Upper lobe of left lung (tissue), 4 donors: ENCODE data around the gene INTS11.

Experiments
- POLR2A ChIP-seq, 4 donors: fragments of 450-650 bp; IDR thresholded peaks; one replicate each; pipeline ENCODE4 v1.5.1; 2016 to 2017; ENCODE audit warnings: antibody characterized with exemption in 4 of 4, mild to moderate bottlenecking in 2 of 4
- TF ChIP-seq, protein P1 (sequence below), 6 experiments: fragments of 450-650 bp in 4 of 6; fragments of 200-600 bp in 2 of 6; sonication (generic) in 2 of 6; IDR thresholded peaks; one replicate each; pipeline ENCODE4 v1.5.1; 2016 to 2019; ENCODE audit warnings: antibody characterized with exemption in 6 of 6

DNA sequence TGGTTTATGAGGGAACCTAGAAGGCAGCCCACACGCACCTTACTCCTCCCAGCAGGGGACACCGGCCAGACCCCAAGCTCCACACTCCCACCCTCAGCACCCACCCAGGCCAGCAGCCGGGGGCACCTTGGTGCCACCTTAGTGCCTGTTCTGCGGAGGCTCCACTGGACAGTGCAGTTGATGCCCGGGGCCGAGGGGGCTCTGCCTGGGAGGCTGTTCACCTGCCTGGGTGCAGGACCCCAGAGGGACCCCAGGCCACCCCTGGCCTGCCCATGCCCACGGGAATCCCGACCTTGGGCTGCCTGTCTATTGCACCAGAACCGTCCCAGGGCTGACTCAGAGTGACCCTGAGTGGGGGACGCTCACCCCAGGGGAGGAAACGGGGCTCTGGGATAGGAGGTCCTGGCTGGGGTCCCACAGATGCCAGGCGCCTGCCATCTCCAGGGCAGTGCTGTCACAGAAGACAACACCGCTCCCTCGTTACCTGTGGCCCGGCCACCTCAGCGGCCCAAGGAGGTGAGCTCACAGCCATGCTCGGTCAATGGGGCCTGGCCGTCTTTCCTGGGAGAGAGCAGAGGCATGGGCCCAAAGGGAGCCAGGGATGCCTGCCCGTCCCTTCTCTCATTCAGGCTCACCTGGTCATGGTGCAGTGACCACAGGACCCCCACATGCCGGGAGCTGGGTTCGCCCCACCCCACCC, 43.5 kb downstream of the INTS11 start:
- no peak for TF ChIP-seq POLR2A (IDR thresholded peaks at IDR 0.05)
- TF ChIP-seq, protein P1, sequence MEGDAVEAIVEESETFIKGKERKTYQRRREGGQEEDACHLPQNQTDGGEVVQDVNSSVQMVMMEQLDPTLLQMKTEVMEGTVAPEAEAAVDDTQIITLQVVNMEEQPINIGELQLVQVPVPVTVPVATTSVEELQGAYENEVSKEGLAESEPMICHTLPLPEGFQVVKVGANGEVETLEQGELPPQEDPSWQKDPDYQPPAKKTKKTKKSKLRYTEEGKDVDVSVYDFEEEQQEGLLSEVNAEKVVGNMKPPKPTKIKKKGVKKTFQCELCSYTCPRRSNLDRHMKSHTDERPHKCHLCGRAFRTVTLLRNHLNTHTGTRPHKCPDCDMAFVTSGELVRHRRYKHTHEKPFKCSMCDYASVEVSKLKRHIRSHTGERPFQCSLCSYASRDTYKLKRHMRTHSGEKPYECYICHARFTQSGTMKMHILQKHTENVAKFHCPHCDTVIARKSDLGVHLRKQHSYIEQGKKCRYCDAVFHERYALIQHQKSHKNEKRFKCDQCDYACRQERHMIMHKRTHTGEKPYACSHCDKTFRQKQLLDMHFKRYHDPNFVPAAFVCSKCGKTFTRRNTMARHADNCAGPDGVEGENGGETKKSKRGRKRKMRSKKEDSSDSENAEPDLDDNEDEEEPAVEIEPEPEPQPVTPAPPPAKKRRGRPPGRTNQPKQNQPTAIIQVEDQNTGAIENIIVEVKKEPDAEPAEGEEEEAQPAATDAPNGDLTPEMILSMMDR (IDR thresholded peaks at IDR 0.05) = no peak
